T-helper 9 cell (primary cell): ENCODE results near the gene HRK.
"Not testable (repeated sequence)": the region's sequence is repeated elsewhere in the genome, so short reads cannot be mapped to it uniquely, and the experiment has no call there.

Source experiments
- DNase-seq: peaks from one replicate; pipeline ENCODE4 v3.0.0-alpha.2; 2020

Gene HRK

GRCh38 chr12:116814766-116815165, 66.5 kb downstream of the HRK start:
- DNase-seq: not testable (repeated sequence)

DNA sequence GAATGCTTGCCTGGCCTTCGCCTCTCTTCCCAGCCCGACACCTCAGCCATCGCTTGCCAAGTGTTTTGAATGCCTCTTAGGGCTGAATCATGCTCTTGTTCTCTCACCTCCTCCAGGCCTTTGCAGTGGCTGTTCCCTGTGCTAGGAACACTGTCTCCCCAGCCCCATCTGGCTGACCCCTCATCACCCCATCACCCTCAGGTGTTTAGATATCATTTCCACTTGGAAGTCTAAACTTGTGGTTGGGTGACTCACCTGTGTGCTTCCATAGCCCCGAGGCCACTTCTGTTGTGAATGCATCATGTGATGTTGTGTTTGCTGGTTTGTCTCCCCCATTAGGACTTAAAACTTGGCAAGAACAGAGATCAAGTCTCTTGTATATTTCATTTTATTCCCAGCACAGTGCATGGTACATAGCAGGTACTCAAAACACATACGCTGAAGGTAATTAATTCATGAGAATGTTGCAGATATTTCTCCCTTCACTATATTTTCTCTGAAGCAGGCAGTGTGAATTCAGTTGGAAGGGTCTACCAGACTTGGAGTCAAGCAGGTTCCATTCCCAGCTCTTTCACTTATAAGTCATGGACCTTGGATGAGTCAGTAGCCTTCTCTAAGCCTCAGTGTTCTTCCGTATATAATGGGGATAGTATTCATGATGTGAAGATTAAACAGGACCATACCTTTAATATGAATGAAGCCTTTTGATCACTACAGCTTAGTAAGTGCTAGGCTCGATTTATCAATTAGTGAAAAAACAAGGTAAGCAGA, 67.8 kb downstream of the HRK start:
- no peak for DNase-seq

DNA sequence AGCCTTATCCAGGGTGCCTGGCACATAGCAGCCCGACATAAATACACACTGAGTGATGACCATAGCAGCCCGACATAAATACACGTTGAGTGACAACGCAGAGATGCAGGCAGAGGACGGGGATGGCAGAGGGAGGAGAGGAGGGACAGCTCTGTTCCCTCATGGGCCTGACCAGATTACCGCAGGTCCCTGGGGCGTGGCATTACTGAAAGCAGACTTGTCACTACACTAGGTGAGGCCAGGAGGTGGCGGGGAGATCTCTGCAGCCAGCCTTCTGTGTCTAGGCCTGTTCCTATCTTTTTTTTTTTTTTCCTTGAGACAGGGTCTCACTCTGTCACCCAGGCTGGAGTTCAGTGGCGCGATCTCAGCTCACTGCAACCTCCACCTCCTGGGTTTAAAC, 69.0 kb downstream of the HRK start:
- DNase-seq: no peak

GRCh38 chr12:116808113-116809105, 72.8 kb downstream of the HRK start:
- DNase-seq: no peak

- DNase-seq: no peak
Measured at GRCh38 chr12:116807546-116807945, 73.7 kb downstream of the HRK start.

- no peak for DNase-seq
Measured at GRCh38 chr12:116806845-116807440, 74.3 kb downstream of the HRK start.
